Ammon's horn (tissue), 1 donor: Measurements from ENCODE around the gene ANKRD16.
"Not testable (repeated sequence)": the region's sequence is repeated elsewhere in the genome, so short reads cannot be mapped to it uniquely, and the experiment has no call there.

Experiments
- DNase-seq: peaks from one replicate; pipeline ENCODE4 v3.0.0-alpha.2; 2016; ENCODE audit warnings: low spot score

The ANKRD16 gene

DNA sequence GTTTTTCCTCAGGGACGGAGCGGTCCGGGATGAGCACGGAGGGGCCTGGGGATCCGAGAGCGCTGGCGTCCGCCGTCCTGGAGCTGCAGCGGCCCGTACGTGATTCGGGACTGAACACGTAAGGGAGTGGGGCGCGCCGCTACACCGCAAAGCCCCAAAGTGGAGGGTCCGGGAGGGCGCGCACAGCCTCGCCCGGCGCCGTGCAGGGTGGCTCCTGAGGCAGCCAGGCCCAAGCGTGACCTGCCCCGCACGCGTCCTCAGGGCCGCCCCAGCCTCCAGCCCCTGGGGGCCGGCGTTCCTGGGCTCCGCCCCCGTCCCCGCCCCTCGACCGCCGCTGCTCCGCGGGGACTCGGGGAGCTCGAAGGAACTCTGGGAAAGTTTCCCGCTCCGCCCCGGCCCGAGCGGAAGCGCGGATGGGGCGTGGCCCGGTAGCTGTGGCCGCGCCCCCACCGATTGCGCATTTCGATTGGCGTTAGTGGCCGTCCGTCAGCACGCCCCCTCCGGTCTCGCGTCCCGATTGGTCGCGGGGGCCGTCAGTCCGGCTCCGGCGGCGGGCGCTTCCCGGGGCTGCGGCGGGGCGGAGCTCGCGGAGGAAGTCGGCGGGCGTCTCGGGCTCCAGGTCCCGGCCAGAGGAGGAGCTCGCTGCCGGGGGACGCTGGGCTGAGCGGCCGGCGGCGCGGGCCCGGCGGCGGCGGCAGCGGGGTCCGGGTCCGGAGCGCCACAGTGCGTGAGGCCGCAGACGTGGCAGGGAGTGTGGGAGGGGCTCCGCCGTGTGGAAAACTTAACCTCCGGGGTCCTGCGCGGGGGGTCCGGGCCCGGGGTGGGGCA is at the start of gene ANKRD16, which contains the start of gene FBH1:
TSS of gene ANKRD16 (minus strand) at position 270 of the 828 bp plus-strand sequence. CDS start 539 bp downstream, outside the sequence.
TSS of gene FBH1 (plus strand) at position 620 of the 828 bp plus-strand sequence. CDS start at position 723, 103 bp downstream.
- DNase-seq = peak; percentile 98

DNA sequence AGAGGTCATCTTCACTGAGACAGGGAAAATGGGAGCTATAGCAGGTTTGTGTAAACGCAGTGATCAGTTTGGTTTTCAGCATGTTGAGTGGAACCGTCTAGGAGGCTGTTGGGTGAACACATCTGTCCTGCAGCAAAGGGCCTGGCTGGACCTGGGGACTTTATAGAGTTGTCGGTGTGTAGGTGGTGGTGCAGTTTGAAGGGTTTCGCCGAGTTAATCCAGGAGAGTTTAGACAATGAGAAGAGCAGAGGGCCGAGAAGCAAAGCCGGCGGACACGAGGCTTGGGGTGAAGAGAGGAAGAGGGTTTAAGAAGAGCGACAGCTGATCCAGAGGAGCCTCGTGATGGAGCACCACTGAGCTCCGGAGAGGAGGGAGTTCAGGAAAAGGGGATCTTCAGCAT is 48.6 kb upstream of the ANKRD16 start:
- DNase-seq = no peak

DNA sequence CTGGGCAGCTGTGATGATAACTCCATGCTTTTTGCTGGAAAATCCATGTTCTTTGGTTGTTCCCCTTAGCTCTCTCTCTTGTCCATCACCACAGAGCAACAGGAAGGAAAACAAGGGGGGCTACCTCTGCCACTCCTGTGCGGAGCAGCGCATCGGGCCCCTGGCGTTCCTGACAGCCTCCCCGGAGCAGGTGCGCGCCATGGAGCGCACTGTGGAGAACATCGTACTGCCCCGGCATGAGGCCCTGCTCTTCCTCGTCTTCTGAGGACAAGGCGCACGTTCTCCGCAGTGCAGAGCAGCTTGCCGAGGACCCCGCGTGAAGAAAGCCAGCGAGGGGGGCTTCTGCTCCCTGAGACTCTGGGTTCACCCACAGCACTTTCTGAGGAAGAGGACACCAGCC is 47.3 kb upstream of the ANKRD16 start:
- DNase-seq = no peak

DNA sequence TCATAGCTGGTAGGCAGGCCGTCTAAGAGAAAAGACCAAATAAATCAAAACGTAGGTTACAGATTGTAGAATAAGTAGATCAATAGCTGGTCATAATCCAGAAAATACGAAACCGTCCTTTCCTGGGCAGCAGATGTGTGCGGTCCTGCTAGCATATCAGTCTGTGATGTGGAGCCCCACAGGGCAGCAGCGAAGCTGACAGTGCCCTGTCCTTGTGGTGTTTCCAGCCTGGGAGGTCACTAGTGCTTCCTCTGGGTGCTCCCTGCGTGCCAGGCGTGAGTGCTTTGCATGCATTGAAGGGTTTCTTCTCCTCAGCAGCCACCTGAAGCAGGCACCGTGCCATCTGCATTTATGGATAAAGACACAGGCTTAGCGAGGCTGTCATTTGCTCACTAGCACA is 45.9 kb upstream of the ANKRD16 start:
- no peak for DNase-seq

DNA sequence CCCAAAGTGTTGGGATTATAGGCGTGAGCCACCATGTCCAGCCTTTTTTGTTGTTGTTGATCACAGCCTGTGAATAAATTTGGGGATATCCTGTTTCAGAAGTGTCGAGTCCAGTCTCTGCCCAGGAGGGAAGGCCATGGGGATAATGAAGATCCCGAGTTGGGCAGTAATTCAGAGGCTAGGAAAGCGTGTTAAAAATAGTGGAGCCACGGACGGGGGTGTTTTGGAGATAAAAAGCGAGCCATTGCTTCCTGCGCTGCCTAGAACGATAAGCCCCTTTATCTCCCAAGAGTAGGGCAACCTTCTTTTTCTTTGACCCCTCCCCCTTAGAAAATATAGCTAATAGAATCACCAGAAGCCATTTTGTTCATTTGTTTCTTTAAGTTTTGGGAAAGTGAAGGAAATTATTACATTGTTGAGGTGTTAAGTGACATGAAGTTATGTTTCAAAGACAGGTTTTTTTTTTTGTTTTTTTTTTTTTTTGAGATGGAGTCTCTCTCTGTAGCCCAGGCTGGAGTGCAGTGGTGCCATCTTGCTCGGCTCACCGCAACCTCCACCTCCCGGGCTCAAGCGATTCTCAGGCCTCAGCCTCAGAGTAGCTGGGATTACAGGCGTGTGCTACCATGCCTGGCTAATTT is 44.3 kb upstream of the ANKRD16 start:
- no peak for DNase-seq

DNA sequence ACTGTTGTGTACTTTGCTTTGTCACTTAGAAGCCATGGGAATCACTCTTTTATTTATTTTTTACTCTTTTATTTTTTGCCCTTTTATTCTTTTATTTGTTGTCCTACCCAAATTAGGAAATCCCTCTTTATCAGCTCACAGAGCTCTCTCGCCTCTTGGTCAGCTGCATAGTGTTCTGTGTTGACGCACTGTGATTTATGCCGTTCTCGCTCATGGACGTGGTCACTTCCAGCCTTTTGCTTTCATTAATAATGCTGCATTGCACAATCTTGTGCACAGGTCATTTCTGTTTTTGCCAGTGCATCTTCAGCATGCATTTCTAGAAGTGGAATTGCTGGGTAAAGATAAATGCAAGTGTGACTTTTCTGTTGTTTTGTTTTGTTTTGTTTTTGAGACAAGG is 42.7 kb upstream of the ANKRD16 start:
- no peak for DNase-seq

DNA sequence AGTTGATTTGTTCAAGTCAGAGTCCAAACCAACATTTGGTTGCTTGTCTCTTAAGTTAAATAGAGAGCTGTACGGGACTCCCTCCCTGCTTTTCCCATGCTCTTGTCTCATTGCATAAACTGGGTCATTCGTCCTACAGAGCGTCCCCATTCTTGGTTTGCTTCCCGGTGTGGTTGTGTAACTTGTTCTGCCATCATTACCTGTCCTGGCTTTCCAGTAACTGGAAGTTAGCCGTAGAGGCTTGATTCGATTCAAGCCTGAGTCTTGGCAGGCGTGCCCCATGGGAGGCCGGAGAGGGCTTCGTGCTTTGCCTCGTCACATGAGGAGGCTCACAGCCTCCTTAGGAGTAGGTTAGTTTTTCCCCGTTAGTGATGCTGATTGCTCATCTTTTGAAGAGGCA is 40.6 kb upstream of the ANKRD16 start:
- DNase-seq = no peak

DNA sequence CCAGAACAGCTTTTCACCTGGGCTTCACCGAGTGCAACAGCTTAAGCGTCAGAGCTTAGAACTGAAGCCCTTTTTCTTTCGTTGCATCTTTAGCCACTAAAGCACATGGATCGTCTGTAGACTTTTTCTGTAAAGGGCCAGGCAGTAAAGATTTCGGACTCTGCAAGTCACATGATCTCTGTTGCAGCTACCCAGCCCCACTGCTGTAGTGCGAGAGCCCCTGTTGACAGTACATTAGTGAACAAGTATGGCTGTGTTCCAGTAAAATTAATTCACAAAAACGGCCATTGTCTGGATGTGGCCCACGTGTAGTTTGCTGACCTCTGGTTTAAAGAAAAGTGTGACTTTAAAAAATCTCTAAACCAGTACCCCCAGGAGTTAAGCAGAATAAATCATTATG is 39.7 kb upstream of the ANKRD16 start:
- DNase-seq = no peak

DNA sequence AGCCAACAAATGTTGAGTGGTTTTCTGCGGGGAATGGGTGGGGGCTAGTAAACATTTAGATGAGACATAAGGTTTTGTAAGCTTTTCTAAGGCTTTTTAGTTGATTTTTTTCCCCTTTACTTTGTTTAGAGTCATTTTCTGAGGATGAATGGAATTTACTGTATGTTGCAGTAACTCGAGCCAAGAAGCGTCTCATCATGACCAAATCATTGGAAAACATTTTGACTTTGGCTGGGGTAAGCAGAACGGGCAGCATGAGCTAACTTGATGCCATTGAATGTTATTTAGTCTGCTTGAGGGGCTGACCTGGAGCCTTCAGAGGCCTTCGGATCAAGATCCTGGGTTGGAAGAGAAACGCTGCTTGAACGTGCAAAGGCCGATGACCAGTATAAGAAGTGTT is 37.6 kb upstream of the ANKRD16 start:
- no peak for DNase-seq

DNA sequence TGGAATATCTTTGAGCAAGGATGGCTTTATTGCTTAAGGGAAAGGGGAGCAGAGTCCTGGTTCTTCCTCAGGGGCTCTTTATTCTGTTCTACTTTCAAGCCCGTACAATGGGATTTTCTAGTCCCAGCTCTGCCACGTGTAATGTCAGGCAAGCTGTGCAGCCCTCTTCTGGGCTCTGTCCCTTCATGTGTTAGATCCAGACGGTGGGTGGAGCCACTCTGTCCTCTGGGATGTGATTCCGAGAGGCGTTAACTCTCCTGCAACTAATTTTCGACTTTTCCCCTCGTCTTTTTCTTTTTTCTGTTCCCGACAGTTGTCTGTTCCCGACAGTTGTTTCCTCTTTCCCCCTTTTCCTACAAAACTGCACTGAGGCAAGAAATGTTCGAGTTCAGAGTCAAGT is 35.2 kb upstream of the ANKRD16 start:
- DNase-seq = no peak

DNA sequence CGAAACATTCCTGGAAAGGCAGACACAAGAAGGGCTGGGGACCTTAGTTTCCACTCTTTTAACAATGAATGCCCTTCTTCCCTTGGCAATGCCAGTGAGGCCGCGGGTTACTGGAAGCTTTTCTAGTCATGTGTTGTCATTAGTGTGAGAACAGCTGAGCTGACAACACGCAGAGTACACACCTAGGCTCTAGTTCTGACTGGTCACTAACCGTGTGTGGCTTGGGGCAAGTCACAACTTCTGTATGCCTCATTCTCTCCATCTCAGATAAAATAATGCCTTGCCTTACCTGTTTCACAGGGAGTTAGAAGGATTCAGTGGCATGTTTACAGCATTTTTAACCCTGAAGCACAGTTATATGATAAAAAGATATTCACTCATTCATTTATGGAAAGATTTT is 32.1 kb upstream of the ANKRD16 start:
- no peak for DNase-seq

DNA sequence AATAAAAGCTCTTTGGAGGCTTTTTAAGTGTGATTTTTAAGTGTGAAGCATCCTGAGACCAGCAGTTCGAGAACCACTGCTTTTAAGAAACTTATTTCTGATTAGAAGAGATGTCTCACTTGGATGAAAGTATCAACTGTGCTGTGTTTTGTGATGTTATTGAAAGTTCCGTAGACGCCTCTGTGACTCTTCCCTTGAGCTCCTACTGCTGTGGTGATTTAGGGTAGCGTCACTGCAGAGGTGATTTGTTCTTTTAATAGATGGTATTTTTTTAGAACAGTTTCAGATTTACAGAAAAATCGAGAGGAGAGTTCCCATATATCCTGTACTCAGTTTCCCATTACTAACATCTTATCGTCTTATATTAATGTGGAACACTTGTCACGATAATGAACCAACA is 29.9 kb upstream of the ANKRD16 start:
- DNase-seq = no peak

DNA sequence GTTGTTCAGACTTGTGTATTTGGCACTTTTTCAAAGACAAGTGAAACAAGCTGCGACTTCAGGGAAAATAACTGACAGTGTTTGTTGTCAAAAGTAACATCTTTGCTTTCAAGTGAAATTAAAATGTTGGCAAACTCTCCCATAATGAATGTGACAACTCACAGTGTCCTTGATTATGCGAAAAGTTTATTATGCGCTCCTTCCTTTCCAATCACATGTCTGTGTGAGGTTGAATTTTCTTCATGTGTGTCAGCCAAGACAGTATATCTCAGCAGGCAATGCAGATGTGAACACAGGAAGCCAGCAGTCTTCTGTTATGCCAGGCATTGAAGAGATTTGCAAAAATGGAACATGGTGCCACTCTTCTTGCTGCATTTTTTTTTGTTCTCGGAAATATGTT is 29.1 kb upstream of the ANKRD16 start:
- no peak for DNase-seq

DNA sequence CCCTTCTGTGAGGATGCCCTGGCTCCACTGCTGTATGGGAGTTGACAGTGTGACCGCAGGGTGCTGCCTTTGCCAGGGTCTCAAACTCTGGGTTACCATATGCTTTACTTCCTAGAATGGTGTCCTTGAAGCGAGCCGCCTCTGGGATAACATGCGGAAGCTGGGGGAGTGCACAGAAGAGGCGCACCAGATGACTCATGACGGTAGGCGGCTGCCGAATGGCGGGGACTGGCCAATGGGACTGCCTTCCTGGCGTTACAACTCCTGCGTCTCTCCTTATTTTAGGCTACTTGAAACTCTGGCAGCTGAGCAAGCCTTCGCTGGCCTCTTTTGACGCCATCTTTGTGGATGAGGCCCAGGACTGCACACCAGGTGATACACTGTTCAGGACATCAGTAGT is 27.6 kb upstream of the ANKRD16 start:
- DNase-seq = no peak

DNA sequence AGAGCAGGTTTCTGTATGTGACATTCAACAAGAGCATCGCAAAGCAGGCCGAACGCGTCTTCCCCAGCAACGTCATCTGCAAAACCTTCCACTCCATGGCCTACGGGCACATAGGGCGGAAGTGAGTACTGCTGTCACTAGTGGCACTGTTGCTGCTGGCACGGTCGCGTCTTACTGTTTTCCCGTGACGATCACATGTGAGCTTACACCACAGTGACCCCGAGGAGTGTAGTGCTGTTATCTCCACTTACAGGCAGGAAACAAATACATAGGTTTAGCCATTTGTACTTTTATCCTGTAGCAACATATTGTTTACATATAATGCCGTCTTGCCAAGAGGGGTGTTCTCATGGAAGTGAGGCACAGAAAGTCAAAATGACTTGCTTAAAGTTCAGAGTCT is 25.8 kb upstream of the ANKRD16 start:
- no peak for DNase-seq

DNA sequence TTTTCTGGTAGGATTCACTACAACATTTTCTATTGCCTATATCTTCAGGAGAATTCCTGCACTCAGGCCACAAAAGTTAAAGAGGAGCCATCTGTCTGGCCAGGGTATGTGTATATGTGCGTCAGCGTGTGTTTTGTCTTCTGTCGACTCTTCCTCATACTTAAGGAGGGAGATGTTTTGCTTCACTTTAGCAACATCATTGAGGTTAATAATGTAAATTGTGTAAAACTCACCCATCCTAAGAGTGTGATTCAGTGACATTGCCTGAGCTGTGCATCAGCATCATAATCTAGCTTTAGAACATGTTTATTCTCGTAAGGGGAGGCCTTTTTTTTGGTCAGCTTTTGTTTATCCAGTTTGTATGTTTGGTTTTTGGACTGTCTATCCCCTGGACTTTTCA is 24.0 kb upstream of the ANKRD16 start:
- DNase-seq = no peak

DNA sequence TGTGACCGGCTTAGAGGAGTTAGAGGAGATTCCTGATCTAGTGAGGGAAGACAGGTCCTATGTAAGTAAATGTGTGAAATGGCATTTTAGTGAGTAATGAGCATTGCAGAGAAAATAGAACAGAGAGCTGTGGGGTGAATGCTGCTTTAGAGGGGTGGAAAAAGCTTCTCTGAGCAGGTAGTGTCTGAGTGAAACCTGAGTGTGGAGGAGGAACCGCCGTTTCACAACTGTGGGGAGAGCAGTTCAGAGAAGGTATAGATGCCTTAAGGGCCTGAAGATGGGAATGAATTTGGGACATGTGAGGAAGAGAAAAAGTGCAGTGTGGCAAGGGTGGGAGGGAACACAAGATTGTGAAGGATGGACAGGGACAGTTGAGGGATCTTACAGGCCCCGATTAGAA is 22.0 kb upstream of the ANKRD16 start:
- no peak for DNase-seq

DNA sequence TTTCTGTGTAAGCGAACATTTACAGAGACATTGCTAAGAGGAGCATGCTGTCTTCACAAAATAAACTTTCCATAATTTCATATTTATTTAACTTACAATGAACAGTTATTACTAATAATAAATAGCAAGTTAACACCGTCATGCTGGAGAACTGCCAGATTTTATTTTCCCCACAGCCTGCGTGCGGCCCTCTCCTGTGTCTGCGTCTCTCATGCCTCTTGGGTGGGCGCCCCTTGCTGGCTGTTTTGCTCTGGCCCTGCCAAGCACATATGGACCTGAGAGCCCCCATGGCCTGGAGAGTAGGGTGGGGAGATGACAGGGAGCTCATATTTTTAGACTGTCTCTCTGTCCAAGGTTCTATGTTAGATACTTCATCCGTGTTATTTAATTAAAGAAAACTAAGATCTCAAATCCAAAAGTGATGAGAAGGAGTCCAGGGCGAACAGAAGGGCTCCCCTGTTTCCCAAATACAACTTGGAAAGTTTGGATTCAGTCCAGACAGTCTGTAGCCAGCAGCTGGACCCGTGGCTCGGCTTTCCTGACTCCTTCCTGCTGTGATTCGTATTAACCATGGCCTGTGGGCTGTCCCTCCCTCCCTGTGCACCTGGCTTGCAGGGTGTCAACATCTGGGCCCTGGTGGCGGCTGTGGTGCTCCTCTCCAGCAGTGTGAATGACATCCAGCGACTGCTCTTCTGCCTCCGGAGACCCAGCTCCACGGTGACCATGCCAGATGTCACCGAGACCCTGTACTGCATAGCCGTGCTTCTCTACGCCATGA is 20.8 kb upstream of the ANKRD16 start:
- no peak for DNase-seq

DNA sequence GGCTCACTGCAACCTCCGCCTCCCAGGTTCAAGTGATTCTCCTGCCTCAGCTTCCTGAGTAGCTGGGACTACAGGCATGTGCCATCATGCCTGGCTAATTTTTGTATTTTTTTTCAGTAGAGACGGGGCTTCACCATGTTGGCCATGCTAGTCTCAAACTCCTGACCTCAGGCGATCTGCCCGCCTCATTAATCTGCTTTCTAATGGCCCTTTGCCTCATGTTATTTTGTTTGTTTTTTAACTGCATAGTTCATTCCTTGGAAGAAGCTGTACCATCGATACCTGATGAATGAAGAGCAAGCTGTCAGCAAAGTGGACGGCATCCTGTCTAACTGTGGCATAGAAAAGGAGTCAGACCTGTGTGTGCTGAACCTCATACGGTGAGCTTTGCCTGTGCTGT is 19.0 kb upstream of the ANKRD16 start:
- DNase-seq = not testable (repeated sequence)

DNA sequence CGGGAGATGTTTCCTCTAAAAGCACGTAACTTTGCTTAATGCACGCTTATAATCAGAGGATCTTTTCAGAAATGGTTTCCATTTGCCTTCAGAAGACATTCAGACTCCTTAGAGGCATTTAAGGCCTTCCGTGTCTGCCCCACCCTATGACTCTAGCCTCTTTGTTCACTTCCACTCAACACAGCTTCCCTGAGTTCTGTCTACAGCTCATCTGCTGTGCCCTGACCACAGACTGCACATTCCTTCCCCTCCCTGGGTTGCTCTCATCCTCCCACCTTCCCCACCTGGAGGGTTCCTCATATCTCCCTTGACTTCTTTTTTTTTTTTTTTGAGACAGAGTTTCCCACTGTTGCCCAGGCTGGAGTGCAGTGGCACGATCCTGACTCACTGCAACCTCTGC is 17.0 kb upstream of the ANKRD16 start:
- no peak for DNase-seq

DNA sequence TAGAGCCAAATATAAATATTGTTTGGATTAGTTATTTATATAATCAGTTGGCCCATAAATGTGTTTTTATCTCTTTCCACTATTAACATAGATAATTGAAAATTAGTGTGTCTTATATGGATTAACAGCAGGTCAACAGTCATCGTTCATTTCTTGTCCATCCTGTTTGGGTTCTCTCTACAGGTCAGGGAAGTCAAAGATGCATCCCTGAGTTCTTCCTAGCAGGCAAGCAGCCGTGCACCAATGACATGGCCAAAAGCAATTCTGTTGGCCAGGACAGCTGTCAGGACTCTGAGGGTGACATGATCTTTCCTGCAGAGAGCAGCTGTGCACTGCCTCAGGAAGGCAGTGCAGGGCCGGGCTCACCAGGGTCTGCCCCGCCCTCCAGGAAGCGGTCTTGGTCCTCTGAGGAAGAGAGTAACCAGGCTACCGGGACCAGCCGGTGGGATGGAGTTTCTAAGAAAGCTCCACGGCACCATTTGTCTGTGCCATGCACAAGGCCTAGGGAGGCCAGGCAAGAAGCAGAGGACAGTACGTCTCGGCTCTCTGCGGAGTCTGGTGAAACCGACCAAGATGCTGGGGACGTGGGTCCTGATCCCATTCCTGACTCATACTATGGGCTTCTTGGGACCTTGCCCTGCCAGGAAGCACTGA is 16.3 kb upstream of the ANKRD16 start:
- DNase-seq = no peak

DNA sequence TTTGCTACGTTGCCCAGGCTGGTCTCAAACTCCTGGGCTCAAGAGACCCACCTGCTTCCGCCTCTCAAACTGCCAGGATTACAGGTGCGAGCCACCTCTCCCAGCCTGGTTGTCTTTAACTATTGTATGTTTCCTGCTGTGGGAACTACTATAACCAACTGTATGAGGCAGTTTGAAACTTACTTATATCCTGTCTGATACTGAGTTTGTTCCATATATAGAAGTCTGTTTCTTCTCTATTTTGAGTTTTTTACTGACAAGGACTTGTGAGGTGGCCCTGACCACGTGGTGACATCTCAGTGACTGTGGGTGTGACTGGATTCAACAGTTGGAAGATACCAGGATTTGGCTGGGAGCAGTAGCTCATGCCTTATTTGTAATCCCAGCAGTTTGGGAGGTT is 14.5 kb upstream of the ANKRD16 start:
- DNase-seq = no peak
